ENCODE data around the gene MAPKAP1.

DNA sequence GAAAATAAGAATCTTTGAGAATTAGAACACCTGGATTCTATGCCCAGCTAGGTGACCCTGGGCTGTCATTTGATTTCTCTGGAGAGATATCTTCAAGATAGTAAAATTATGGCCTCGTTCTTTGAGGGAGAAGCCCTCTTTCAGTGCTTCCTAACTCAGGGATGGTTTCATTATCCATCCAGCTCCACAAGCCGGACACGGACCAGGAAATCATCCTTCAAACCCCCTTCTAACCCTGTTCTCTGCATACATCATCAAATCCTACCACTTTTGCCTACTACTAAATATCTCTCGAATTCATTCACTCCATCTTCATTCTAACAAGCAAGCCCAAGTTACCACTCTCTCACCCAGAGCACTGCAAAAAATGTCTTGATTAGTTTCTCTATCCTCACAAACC lies 57.2 kb downstream of the MAPKAP1 start:
- TF ChIP-seq, protein P1, sequence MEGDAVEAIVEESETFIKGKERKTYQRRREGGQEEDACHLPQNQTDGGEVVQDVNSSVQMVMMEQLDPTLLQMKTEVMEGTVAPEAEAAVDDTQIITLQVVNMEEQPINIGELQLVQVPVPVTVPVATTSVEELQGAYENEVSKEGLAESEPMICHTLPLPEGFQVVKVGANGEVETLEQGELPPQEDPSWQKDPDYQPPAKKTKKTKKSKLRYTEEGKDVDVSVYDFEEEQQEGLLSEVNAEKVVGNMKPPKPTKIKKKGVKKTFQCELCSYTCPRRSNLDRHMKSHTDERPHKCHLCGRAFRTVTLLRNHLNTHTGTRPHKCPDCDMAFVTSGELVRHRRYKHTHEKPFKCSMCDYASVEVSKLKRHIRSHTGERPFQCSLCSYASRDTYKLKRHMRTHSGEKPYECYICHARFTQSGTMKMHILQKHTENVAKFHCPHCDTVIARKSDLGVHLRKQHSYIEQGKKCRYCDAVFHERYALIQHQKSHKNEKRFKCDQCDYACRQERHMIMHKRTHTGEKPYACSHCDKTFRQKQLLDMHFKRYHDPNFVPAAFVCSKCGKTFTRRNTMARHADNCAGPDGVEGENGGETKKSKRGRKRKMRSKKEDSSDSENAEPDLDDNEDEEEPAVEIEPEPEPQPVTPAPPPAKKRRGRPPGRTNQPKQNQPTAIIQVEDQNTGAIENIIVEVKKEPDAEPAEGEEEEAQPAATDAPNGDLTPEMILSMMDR (IDR thresholded peaks at IDR 0.05): no peak
- TF ChIP-seq EP300 (IDR thresholded peaks at IDR 0.05): no peak

Measured in suprapubic skin (tissue), 3 donors.